ENCODE measurements around the gene ADAMTS8. TPM values are rescaled to one million over a fixed set of nuclear protein-coding genes. Genes with fewer than 3 reads are reported as not detected.
A peak's percentile ranks its signal among the peaks of the same experiment; 100 is the strongest.

ADAMTS8 gene
- total RNA-seq: under 1 TPM in 2 of 4 donors, not detected in 2; 0.38 to 0.56 TPM

GRCh38 chr11:130428316-130429119, at the start of gene ADAMTS8:
TSS of gene ADAMTS8 (minus strand) at chr11:130428609. CDS start at chr11:130428286, 323 bp downstream.
- Histone ChIP-seq H3K27ac (no peak within 1 kb of the TSS), H3K27me3 (no peaks in the 10 kb centered on the region), H3K4me1 (peaks cover 9 to 21% of the 10 kb centered on the region in 2 donors), H3K4me3 (replicated peaks in 1 of 3) (peak within 1 kb of the TSS in 1 of 3 donors; percentile 32), H3K9me3 (no peaks in the 10 kb centered on the region), H3K36me3 (no peaks in the 10 kb centered on the region)
- no peak for DNase-seq
- 9 to 13% methylated on average over 22 to 32 of the region's 64 CpGs for WGBS, 2 donors
- intact Hi-C loops (cut with DNase I): loop anchor here (10.0 kb wide), 1 partner anchor 214 kb away; no protein-coding TSS in a partner anchor
- TF ChIP-seq POLR2A (IDR thresholded peaks at IDR 0.05): no peak
- no peak for TF ChIP-seq CTCF (IDR thresholded peaks at IDR 0.05)

GRCh38 chr11:130477586-130478203, 49.3 kb upstream of the ADAMTS8 start:
- TF ChIP-seq POLR2A (IDR thresholded peaks at IDR 0.05): no peak
- no peak for TF ChIP-seq CTCF (IDR thresholded peaks at IDR 0.05)
- WGBS, 2 donors: 56 to 64% methylated on average over 6 of the region's 6 CpGs
- Histone ChIP-seq H3K27ac (peak overlapping the region; percentile 83 to 87 (median 83)), H3K4me3 (replicated peaks in 1 of 3) (no peak overlapping the region), H3K27me3 (no peaks in the 10 kb centered on the region), H3K4me1 (peaks cover 27 to 40% of the 10 kb centered on the region in 2 donors), H3K36me3 (peaks cover 13 to 15% of the 10 kb centered on the region in 2 donors), H3K9me3 (no peaks in the 10 kb centered on the region)
- DNase-seq: peak; percentile 59 to 72
- intact Hi-C loops (cut with DNase I): no loop called here

- Histone ChIP-seq H3K36me3 (peaks cover 20 to 22% of the 10 kb centered on the region in 2 donors), H3K27ac (peak overlapping the region; percentile 83 to 87 (median 83)), H3K9me3 (no peaks in the 10 kb centered on the region), H3K4me3 (replicated peaks in 1 of 3) (no peak overlapping the region), H3K27me3 (no peaks in the 10 kb centered on the region), H3K4me1 (peaks cover 27 to 40% of the 10 kb centered on the region in 2 donors)
- WGBS, 2 donors: 86 to 89% methylated on average over 16 of the region's 16 CpGs
- intact Hi-C loops (cut with DNase I): no loop called here
- no peak for DNase-seq
- TF ChIP-seq POLR2A (IDR thresholded peaks at IDR 0.05): no peak
- TF ChIP-seq CTCF (IDR thresholded peaks at IDR 0.05): no peak
Observed at GRCh38 chr11:130476922-130477491, 48.6 kb upstream of the ADAMTS8 start.

- no peak for TF ChIP-seq CTCF (IDR thresholded peaks at IDR 0.05)
- peak in 1 of 2 donors; percentile 41 for TF ChIP-seq POLR2A (IDR thresholded peaks at IDR 0.05)
- peaks cover 27 to 28% of the 10 kb centered on the region in 2 donors for H3K36me3 ChIP-seq
- intact Hi-C loops (cut with DNase I): no loop called here
- no peak overlapping the region for H3K4me3 ChIP-seq (replicated peaks in 1 of 3)
- no peaks in the 10 kb centered on the region for H3K27me3 ChIP-seq
- DNase-seq: peak; percentile 50 to 70
- WGBS, 2 donors: 80 to 85% methylated on average over 12 of the region's 12 CpGs
- no peaks in the 10 kb centered on the region for H3K9me3 ChIP-seq
- H3K27ac ChIP-seq: peak overlapping the region; percentile 24 to 87 (median 83)
- peaks cover 27 to 40% of the 10 kb centered on the region in 2 donors for H3K4me1 ChIP-seq
Observed at GRCh38 chr11:130476200-130476921, 48.0 kb upstream of the ADAMTS8 start.

Measured in thyroid gland (tissue), 4 donors.